Psoas muscle (tissue), 8 donors: ENCODE measurements around the gene PBX2. TPM values are rescaled to one million over a fixed set of nuclear protein-coding genes. Genes with fewer than 3 reads are reported as not detected.
"Not testable (repeated sequence)": the region's sequence is repeated elsewhere in the genome, so short reads cannot be mapped to it uniquely, and the experiment has no call there.

Experiments
- ATAC-seq, 4 donors: fragments of 200-7000 bp; cut with Tn5 transposase; one replicate each; pipeline ENCODE4 v1.9.1; 2020; ENCODE audit warnings: moderate library complexity in 3 of 4, mild to moderate bottlenecking in 2 of 4
- DNase-seq, 2 donors: peaks; one replicate each; pipeline ENCODE4 v3.0.0-alpha.2; 2020
- H3K27ac ChIP-seq: fragments of 200-600 bp; one replicate; pipeline ENCODE4 v1.8.0; 2022
- H3K27me3 ChIP-seq, 3 donors: fragments of 200-600 bp in 1 of 3; one replicate each; pipeline versions ENCODE4 v1.6.1 to v1.8.0; 2013 to 2022; ENCODE audit warnings: low read length in 2 of 3, mild to moderate bottlenecking in 2 of 3, moderate library complexity in 1 of 3; ENCODE audit not compliant: insufficient read depth in 3 of 3
- H3K36me3 ChIP-seq, 2 donors: fragments of 200-600 bp in 1 of 2; one replicate each; pipeline versions ENCODE4 v1.6.1 to v1.8.0; 2013 to 2022; ENCODE audit warnings: low read depth in 1 of 2, mild to moderate bottlenecking in 1 of 2, moderate library complexity in 1 of 2; ENCODE audit not compliant: insufficient read depth in 1 of 2
- H3K4me1 ChIP-seq: fragments of 200-600 bp; one replicate; pipeline ENCODE4 v1.8.0; 2022
- H3K4me3 ChIP-seq: fragments of 200-600 bp; one replicate; pipeline ENCODE4 v1.8.0; 2022; ENCODE audit warnings: mild to moderate bottlenecking
- H3K9me3 ChIP-seq: fragments of 200-600 bp; one replicate; pipeline ENCODE4 v1.8.0; 2022
- CTCF ChIP-seq: fragments of 200-600 bp; IDR thresholded peaks from one replicate; pipeline ENCODE4 v1.8.0; 2022; ENCODE audit warnings: antibody characterized with exemption
- WGBS, 3 donors: extraction: QIAGEN DNeasy Blood & Tissue Kit; methylation state at CpG; one replicate each; pipeline versions ENCODE4 v1.1.6 to v1.1.7; 2013; 5-methylcytosine and 5-hydroxymethylcytosine counted together
- intact Hi-C, 2 donors: fragments of 100-400 bp; cut with DNase I; formaldehyde crosslinking; loops; one replicate each; pipeline versions ENCODE4 v1.11.0 to v1.14.2; 2022
- polyA plus RNA-seq, 3 donors: library from polyadenylated mRNA; stranded (reverse); fragments of 200-250 nt; gene quantifications; one replicate each; pipeline ENCODE4 v1.2.3, GENCODE V29; 2013
- total RNA-seq, 4 donors: library from RNA; stranded (reverse); fragmentation: NEBNext Ultra II Directional in 2 of 4; extraction: Animal tissue kit (Norgen Biotek cat#: 25700) in 2 of 4; gene quantifications; one replicate each; pipeline versions ENCODE4 v1.2.1 to v1.2.4, GENCODE V29; 2021 to 2023
- donor health status: healthy with polysubstance abuse.
- donor health status: DM: no; HTN: no; CAD: no; lungs with moderate emphysema.
- donor health status: Bipolar disorder and iron deficiency.
- donor health status: healthy.
- donor health status: DM: yes; HTN: yes; CAD: no.
- donor health status: DM: no; HTN: no; CAD: no.
- donor health status: DM: no; HTN: no; CAD: no.
- donor health status: DM: yes; HTN: yes; CAD: no.

Gene PBX2
- total and polyA plus RNA-seq, 7 donors: 20.4 to 46.7 (median 36.1) TPM

GRCh38 chr6:32146287-32146686 lies 43.7 kb downstream of the PBX2 start:
- Histone ChIP-seq H3K27ac (no peak overlapping the region), H3K36me3 (no peaks in the 10 kb centered on the region), H3K4me1 (no peaks in the 10 kb centered on the region), H3K27me3 (peaks cover 0 to 43% (median 11%) of the 10 kb centered on the region in 3 donors), H3K9me3 (no peaks in the 10 kb centered on the region), H3K4me3 (no peak overlapping the region)
- intact Hi-C loops: no loop called here
- ATAC-seq (no peak), DNase-seq (no peak)
- 90 to 100% (median 93%) methylated on average over 1 of the region's 1 CpG for WGBS, 3 donors
- no peak for TF ChIP-seq CTCF

- H3K4me3 ChIP-seq, H3K9me3 ChIP-seq, H3K4me1 ChIP-seq, ATAC-seq, H3K36me3 ChIP-seq, H3K27ac ChIP-seq, intact Hi-C loops, DNase-seq: not testable (repeated sequence)
- WGBS, 3 donors: 75 to 88% (median 82%) methylated on average over 7 of the region's 7 CpGs
- H3K27me3 ChIP-seq: peaks cover 0 to 32% (median 12%) of the 10 kb centered on the region in 3 donors
Observed at GRCh38 chr6:32144238-32144637, 45.8 kb downstream of the PBX2 start.

- DNase-seq (no peak), ATAC-seq (no peak)
- Histone ChIP-seq H3K9me3 (no peaks in the 10 kb centered on the region), H3K27me3 (peaks cover 0 to 5% (median 2%) of the 10 kb centered on the region in 3 donors), H3K4me3 (no peak overlapping the region), H3K36me3 (no peaks in the 10 kb centered on the region), H3K4me1 (no peaks in the 10 kb centered on the region), H3K27ac (no peak overlapping the region)
- intact Hi-C loops: no loop called here
- 54 to 59% (median 58%) methylated on average over 5 of the region's 5 CpGs for WGBS, 3 donors
- TF ChIP-seq CTCF: no peak
Observed at GRCh38 chr6:32140420-32141046, 49.5 kb downstream of the PBX2 start.

GRCh38 chr6:32139590-32139989 lies 50.4 kb downstream of the PBX2 start:
- Histone ChIP-seq H3K27me3 (peaks cover 0 to 5% (median 2%) of the 10 kb centered on the region in 3 donors), H3K4me1 (no peaks in the 10 kb centered on the region), H3K27ac (no peak overlapping the region), H3K4me3 (no peak overlapping the region), H3K9me3 (no peaks in the 10 kb centered on the region), H3K36me3 (no peaks in the 10 kb centered on the region)
- no peak for ATAC-seq
- no peak for DNase-seq
- TF ChIP-seq CTCF: no peak
- 48 to 53% (median 50%) methylated on average over 5 of the region's 5 CpGs for WGBS, 3 donors
- intact Hi-C loops: no loop called here

- no peaks in the 10 kb centered on the region for H3K36me3 ChIP-seq
- no peaks in the 10 kb centered on the region for H3K4me1 ChIP-seq
- intact Hi-C loops: no loop called here
- DNase-seq: no peak
- peaks cover 0 to 5% (median 2%) of the 10 kb centered on the region in 3 donors for H3K27me3 ChIP-seq
- H3K27ac ChIP-seq: no peak overlapping the region
- TF ChIP-seq CTCF: no peak
- H3K4me3 ChIP-seq: no peak overlapping the region
- H3K9me3 ChIP-seq: no peaks in the 10 kb centered on the region
- no peak for ATAC-seq
Observed at GRCh38 chr6:32137454-32137853, 52.5 kb downstream of the PBX2 start.

Other genes starting within 250 kb of the PBX2 start
- gene CFB, start 244.1 kb downstream of the PBX2 start, total RNA-seq: 1 to 10 TPM; 2.5 to 5.8 (median 3.4) TPM
- 1 to 10 TPM; 1.6 to 2.3 (median 1.8) TPM for gene CFB, start 244.1 kb downstream of the PBX2 start, polyA plus RNA-seq
- gene NELFE, start 231.2 kb downstream of the PBX2 start, total RNA-seq: 10 to 100 TPM; 47.2 to 52.3 (median 48.7) TPM
- gene NELFE, start 231.2 kb downstream of the PBX2 start, polyA plus RNA-seq: 10 to 100 TPM; 44.3 to 86.9 (median 85.4) TPM
- gene SKIC2, start 231.0 kb downstream of the PBX2 start, total RNA-seq: 10 to 100 TPM; 27.9 to 31.0 (median 29.2) TPM
- gene SKIC2, start 231.0 kb downstream of the PBX2 start, polyA plus RNA-seq: 10 to 100 TPM; 26.9 to 36.6 (median 31.8) TPM
- 10 to 100 TPM in 2 of 4 donors, 1 to 10 TPM in 2; 7.4 to 12.9 (median 9.9) TPM for gene DXO, start 218.1 kb downstream of the PBX2 start, total RNA-seq
- gene DXO, start 218.1 kb downstream of the PBX2 start, polyA plus RNA-seq: 10 to 100 TPM in 1 of 3 donors, 1 to 10 TPM in 2; 8.0 to 20.6 (median 9.2) TPM
- 10 to 100 TPM in 3 of 4 donors, 1 to 10 TPM in 1; 5.6 to 13.2 (median 10.9) TPM for gene C4A, start 208.1 kb downstream of the PBX2 start, total RNA-seq
- 1 to 10 TPM; 3.0 to 3.2 (median 3.1) TPM for gene C4A, start 208.1 kb downstream of the PBX2 start, polyA plus RNA-seq
- gene C4B, start 175.4 kb downstream of the PBX2 start, total RNA-seq: 10 to 100 TPM in 1 of 4 donors, 1 to 10 TPM in 3; 5.6 to 12.6 (median 9.4) TPM
- 1 to 10 TPM; 2.6 to 3.3 (median 2.7) TPM for gene C4B, start 175.4 kb downstream of the PBX2 start, polyA plus RNA-seq
- gene CYP21A2, start 151.8 kb downstream of the PBX2 start, total RNA-seq: 1 to 10 TPM in 1 of 4 donors, under 1 TPM in 1, not detected in 2; 0.19 to 9.9 TPM
- gene CYP21A2, start 151.8 kb downstream of the PBX2 start, polyA plus RNA-seq: under 1 TPM in 2 of 3 donors, not detected in 1; 0.05 to 0.10 TPM
- gene TNXB, start 80.9 kb downstream of the PBX2 start, total RNA-seq: 10 to 100 TPM; 14.5 to 26.1 (median 23.9) TPM
- 10 to 100 TPM in 1 of 3 donors, 1 to 10 TPM in 2; 7.0 to 13.6 (median 9.1) TPM for gene TNXB, start 80.9 kb downstream of the PBX2 start, polyA plus RNA-seq
- gene ATF6B, start 62.0 kb downstream of the PBX2 start, total RNA-seq: 10 to 100 TPM; 17.2 to 23.8 (median 19.9) TPM
- gene ATF6B, start 62.0 kb downstream of the PBX2 start, polyA plus RNA-seq: 10 to 100 TPM; 13.0 to 35.2 (median 15.1) TPM
- 1 to 10 TPM; 2.1 to 4.3 (median 4.1) TPM for gene FKBPL, start 59.9 kb downstream of the PBX2 start, total RNA-seq
- 10 to 100 TPM in 1 of 3 donors, 1 to 10 TPM in 2; 8.2 to 12.2 (median 9.9) TPM for gene FKBPL, start 59.9 kb downstream of the PBX2 start, polyA plus RNA-seq
- under 1 TPM; 0.08 to 0.51 (median 0.16) TPM for gene PRRT1, start 38.3 kb downstream of the PBX2 start, total RNA-seq
- under 1 TPM; 0.22 to 0.28 (median 0.26) TPM for gene PRRT1, start 38.3 kb downstream of the PBX2 start, polyA plus RNA-seq
- gene PPT2, start 36.1 kb downstream of the PBX2 start, total RNA-seq: 10 to 100 TPM; 11.3 to 15.1 (median 14.0) TPM
- 10 to 100 TPM; 12.5 to 28.3 (median 18.0) TPM for gene PPT2, start 36.1 kb downstream of the PBX2 start, polyA plus RNA-seq
- 1 to 10 TPM; 2.0 to 7.0 (median 3.7) TPM for gene EGFL8, start 25.6 kb downstream of the PBX2 start, total RNA-seq
- 1 to 10 TPM; 2.1 to 4.0 (median 3.6) TPM for gene EGFL8, start 25.6 kb downstream of the PBX2 start, polyA plus RNA-seq
- gene AGPAT1, start 14.1 kb downstream of the PBX2 start, total RNA-seq: 10 to 100 TPM; 36.8 to 59.8 (median 47.7) TPM
- gene AGPAT1, start 14.1 kb downstream of the PBX2 start, polyA plus RNA-seq: 10 to 100 TPM; 35.0 to 77.8 (median 38.0) TPM
- gene RNF5, start 11.8 kb downstream of the PBX2 start, total RNA-seq: 10 to 100 TPM; 52.0 to 91.1 (median 57.0) TPM
- 100 to 1,000 TPM; 110 to 122 (median 113) TPM for gene RNF5, start 11.8 kb downstream of the PBX2 start, polyA plus RNA-seq
- gene AGER, start 5.9 kb downstream of the PBX2 start, total RNA-seq: 1 to 10 TPM in 3 of 4 donors, under 1 TPM in 1; 0.85 to 2.0 (median 1.4) TPM
- 1 to 10 TPM in 1 of 3 donors, under 1 TPM in 2; 0.79 to 1.7 (median 0.91) TPM for gene AGER, start 5.9 kb downstream of the PBX2 start, polyA plus RNA-seq
- gene GPSM3, start 2.4 kb upstream of the PBX2 start, total RNA-seq: 1 to 10 TPM; 1.7 to 5.1 (median 3.5) TPM
- 1 to 10 TPM; 1.5 to 2.7 (median 2.6) TPM for gene GPSM3, start 2.4 kb upstream of the PBX2 start, polyA plus RNA-seq
- gene NOTCH4, start 33.9 kb upstream of the PBX2 start, total RNA-seq: 10 to 100 TPM; 11.3 to 16.6 (median 13.7) TPM
- 10 to 100 TPM in 2 of 3 donors, 1 to 10 TPM in 1; 9.7 to 19.5 (median 10.4) TPM for gene NOTCH4, start 33.9 kb upstream of the PBX2 start, polyA plus RNA-seq
- gene TSBP1, start 181.7 kb upstream of the PBX2 start, total RNA-seq: not detected
- gene TSBP1, start 181.7 kb upstream of the PBX2 start, polyA plus RNA-seq: not detected
- gene BTNL2, start 217.0 kb upstream of the PBX2 start, total RNA-seq: not detected
- gene BTNL2, start 217.0 kb upstream of the PBX2 start, polyA plus RNA-seq: not detected
- gene HLA-DRA, start 249.7 kb upstream of the PBX2 start, total RNA-seq: 10 to 100 TPM; 19.9 to 90.0 (median 61.9) TPM
- 10 to 100 TPM; 32.0 to 43.0 (median 35.3) TPM for gene HLA-DRA, start 249.7 kb upstream of the PBX2 start, polyA plus RNA-seq